Hypothalamus (tissue), 51 donors: ENCODE data around the gene ZNF865.

ENCODE experiments used
- DNase-seq, 51 donors: peaks; one replicate each; lab custom pipeline; 2025; lab: John Stamatoyannopoulos, UW

The ZNF865 gene

DNA sequence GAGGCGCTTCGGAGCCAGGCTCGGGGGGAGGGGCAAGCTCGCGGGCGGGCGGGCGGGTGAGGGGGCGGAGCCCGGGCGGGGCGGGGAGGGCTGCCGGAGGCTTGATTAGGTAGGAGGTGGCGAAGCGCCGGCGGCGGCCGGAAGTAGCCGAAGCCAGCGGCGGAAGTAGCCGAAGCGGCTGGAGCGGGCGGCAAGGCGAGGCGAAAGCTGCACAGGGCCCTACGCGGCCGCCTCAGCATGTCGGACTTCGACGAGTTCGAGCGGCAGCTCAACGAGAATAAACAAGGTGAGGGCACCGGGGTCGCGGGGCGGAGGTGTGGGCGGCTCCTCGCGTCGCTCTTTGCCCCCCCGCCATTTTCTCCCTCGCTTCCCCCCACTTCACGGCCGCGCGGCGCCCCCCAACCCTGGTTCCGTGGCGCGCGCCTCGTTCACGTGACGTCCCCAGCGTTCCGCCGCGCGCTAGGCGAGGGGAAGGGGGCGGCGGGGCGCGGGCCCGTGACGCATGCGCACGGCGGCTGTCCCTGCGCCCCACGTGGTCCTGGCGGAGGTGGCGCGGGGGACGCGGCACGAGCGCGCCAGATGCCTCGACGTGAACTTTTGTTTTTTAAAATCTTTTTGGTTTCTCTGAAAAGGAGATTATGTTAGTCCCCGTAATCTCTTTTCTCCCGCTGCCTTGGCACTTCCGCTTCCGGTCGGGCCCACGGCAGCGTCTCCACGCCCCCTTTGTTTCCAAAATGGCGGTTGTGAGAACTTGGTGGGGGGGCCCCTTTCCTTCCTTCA is 49.6 kb downstream of the ZNF865 start, which contains the start of gene U2AF2:
TSS of gene U2AF2 (plus strand) at position 168 of the 780 bp plus-strand sequence. CDS start at position 238, 70 bp downstream.
- DNase-seq, result peak in 49 of 51 donors; percentile 22 to 97 (median 94)

DNA sequence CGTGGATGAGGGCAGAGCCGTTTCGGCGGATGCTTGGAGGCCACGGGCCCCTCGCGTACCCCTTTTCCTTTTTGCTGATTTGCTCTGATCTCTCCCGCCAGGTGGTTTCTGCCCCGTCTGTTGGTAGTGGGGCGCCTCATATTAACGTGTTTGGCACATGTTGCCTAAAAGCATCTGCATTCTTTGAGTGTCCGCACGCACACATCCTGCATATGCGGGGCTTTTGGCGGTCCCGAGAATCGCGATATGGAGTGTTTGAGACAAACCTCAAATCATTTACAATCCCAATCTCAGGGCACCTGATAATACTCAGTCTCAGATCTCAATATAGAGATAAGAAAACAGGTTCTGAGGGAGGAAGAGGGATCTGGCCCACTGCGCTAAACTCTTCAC is 50.2 kb downstream of the ZNF865 start:
- DNase-seq, result no peak

DNA sequence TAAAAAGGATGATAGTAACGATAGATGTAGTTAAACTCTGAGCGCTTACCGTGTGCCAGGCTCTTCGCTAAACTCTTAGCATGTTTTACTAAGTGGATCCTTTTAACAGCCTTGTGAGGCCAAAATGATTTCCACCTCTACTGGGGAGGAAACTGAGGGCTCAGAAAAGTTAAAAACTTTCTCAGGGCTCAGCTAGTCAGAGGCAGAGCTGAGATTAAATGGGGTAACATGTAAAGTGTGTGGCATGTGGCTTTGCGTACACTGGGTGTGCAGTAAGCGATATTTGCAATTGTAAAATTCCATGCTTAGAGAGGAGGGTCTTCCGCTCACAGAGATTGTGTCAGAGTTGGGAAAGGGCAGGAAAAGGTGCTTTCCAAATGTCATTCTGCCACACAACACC is 51.1 kb downstream of the ZNF865 start:
- no peak for DNase-seq

DNA sequence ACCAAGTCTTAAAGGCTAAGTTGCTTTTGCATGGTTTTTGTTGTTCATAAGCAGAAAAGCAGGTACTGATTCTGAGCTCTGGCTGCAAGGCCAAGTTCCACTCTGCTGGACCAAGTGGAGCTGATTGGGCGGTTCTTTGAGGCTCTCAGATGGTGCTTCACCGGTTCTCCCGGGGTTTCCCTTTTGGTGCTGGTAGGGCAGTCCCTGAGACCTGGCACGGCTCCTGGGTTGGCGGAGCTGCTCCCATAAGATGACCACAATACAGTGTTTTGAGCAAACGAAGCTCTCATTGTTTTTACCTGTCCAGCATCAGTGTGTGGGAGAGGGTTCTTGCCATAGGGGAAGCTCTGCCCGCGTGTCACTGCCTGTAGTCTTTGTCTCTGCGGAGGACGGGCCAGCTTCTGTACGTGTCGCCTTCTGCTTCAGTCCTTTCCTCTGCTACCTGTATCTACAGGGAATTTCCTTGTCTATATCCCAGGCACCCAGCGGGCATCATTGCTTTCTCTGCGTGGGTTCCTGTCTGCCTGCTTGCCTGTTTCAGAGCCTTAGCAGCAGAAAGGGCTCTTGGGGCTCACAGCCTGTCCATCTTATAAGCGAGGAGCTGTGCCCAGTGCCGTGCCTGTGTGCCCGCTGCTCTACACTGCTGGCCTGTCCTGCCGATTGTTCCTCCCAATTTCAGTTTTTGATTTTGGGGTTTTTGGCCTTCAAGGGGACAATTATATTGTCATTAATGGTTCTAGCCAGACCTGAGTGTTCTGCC is 51.7 kb downstream of the ZNF865 start:
- no peak for DNase-seq

DNA sequence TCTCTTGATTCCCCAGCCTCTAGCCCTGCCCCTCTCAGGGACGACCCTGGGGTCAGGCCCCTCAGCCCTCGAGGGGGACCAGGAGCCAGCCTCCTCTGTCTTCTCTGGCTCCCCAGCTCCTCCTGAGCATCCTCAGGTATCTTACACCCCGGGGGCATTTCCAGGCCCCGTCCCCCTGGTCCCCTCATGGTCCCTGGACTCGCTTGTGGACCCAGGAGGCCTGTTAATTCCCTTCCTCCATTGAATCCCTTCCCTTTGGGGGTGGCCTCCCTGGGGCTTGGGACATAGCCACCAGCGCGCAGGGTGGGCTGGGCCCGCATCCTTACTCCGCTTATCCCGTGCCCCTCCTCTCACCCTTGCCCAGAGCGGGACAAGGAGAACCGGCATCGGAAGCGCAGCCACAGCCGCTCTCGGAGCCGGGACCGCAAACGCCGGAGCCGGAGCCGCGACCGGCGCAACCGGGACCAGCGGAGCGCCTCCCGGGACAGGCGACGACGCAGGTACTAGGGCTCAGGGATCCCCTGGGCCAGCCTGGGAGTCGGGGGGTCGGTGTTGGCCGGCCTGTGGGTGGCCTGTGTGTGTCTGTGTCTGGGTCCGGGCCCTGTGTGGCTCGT is 53.5 kb downstream of the ZNF865 start:
- DNase-seq, result no peak

DNA sequence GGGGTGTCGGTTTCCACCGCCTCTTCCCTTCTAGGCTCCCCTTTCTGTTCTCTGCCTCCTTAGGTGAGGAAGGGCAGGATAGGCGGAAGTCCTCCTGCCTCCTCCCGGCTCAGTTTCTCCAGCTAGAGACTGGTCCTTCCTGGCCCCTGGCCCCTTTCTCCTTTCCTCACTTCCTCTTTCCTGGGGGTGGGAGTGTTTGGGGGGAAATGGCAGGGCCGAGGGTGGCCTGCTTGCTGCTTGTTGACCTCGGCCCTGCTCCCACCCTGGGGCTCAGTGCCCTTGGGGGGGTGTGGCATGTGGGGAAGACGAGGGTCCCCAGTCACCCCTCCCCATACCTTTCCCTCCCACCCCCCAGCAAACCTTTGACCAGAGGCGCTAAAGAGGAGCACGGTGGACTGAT is 54.4 kb downstream of the ZNF865 start:
- no peak for DNase-seq

DNA sequence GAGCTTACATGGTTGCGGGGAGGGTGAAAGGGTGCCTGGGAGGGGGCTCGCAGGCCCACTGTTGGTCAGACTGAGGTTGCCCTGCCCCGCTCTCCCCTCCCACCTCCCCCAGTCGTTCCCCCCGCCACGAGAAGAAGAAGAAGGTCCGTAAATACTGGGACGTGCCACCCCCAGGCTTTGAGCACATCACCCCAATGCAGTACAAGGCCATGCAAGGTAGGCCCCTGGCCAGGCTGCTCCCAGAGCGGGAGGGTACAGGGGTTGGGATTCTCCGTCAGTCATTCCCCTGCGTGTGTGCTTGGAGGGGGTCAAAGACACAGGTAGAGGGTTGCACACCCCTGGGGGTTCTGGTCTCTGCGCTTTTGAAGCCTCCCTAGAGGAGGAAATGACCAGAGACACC is 55.0 kb downstream of the ZNF865 start:
- no peak for DNase-seq

DNA sequence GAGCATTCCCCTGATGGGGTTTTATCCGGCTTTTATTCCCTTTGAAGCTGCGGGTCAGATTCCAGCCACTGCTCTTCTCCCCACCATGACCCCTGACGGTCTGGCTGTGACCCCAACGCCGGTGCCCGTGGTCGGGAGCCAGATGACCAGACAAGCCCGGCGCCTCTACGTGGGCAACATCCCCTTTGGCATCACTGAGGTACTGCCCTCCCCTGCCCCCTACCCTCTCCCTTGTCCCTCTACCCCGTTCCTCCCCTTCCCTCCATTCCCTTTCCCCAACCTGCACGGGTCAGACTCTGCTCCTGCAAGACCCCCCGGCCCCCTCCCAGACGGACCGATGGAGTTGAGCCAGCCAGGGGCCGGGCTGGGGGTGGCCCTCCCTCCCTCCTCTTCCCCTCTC is 55.5 kb downstream of the ZNF865 start:
- DNase-seq, result no peak

DNA sequence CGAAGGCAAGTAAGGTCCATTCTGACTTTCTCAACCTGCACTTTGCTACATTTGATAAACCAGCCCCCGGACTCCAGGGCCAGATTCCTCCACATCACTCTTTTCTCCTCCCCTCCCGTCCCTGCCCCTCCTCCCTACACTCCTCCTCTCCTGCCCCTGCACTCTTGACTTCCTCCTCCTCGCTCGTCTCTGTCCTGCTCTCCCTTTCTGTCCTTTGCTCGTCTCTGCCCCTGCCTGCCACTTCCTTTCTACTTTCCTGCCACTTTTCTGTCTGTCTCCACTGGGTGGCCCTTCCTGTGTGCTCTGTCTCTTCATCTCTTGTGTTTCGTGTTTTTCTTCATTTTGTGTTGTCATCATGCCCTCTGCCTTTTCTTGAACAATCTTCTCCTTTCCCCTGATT is 56.4 kb downstream of the ZNF865 start:
- no peak for DNase-seq

DNA sequence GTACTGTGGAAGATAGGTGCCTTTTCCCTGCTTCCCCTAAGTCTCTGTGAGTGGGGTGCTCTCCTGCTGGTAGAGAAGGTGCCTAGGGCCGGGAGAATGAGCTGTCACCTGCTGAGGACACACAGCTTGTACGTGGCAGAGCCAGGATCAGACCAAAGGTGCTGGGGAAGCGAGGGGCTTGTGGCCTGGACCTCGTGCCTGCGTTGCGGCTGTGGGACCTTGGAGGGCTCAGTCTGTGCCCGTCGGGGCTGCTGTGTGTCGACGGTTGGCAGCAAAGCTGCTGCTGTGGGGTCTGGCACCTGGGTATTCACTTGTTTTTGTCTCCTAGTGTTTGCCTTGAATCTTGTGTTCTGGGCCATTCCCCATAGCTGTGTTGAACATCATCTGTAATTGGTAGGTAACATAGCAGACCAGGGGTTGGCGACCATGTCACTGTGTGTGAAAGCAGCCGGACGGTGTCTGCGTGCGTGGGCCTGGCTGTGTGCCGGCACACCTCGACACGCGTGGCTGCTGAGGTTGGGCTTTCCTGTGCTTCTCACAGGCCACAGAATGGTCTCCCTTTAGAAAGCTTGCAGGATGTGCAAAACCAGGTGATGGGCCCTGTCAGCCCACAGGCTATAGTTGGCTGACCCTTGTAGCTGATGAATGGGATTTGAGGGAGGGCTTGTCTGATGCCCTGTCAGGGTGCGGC is 58.5 kb downstream of the ZNF865 start:
- DNase-seq, result no peak

DNA sequence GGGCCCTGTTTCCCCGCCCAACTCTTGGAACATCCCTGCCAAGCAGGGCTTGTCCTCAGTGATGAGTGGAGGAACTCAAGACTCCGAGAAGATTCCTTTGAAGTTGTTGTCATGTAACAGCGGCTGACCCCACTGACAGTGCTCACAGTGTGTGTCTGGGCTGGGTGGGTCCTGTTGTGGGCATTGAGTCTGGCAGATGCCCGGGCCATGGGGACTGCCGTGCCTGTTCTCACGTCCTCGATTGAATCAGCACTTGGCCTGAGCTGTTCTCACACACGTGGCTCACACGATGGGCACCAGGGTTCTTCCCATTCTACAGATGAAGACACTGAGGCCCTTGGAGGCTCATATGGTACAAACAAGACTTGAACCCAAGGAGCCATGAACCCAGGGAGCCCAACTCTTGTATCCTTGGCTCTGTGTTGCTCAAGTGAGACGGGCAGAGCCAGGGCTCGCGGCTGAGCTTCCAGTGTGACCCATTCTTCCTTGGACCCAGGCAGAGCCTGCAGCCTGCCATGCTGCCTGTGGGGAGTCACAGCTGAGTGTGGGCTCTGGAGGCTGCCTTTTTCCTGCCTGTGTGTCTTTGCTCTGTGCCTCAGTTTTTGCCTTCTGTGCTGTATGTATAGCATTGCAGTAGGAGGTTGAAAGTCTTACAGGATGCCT is 61.0 kb downstream of the ZNF865 start:
- DNase-seq, result no peak
